Transverse colon (tissue), 4 donors: ENCODE results near the gene CSH1. TPM values are rescaled to one million over a fixed set of nuclear protein-coding genes. Genes with fewer than 3 reads are reported as not detected.
"Not testable (repeated sequence)": the region's sequence is repeated elsewhere in the genome, so short reads cannot be mapped to it uniquely, and the experiment has no call there.

Experiments
- DNase-seq: peaks from one replicate; pipeline ENCODE4 v3.0.0-alpha.2; 2019
- H3K27ac ChIP-seq, 4 donors: fragments of 200-600 bp; sonication (generic); 2 replicates each; pipeline ENCODE4 v1.5.1; 2016 to 2018; ENCODE audit warnings: inconsistent platforms in 4 of 4
- H3K27me3 ChIP-seq: fragments of 200-600 bp; sonication (generic); 2 replicates; pipeline ENCODE4 v1.5.1; 2017; ENCODE audit warnings: inconsistent platforms
- H3K36me3 ChIP-seq, 4 donors: fragments of 200-600 bp; sonication (generic); 2 replicates each; pipeline ENCODE4 v1.5.1; 2017 to 2019; ENCODE audit warnings: inconsistent platforms in 4 of 4
- H3K4me1 ChIP-seq, 4 donors: fragments of 200-600 bp; sonication (generic); 2 replicates each; pipeline ENCODE4 v1.5.1; 2017 to 2020; ENCODE audit warnings: inconsistent platforms in 4 of 4
- H3K4me3 ChIP-seq, 4 donors: fragments of 200-600 bp; sonication (generic); 1 replicate in 1 of 4; 2 replicates in 3 of 4; pipeline versions ENCODE4 v1.5.1 to v1.6.1; 2017 to 2019; ENCODE audit warnings: inconsistent platforms in 4 of 4
- H3K9me3 ChIP-seq, 2 donors: fragments of 200-600 bp; sonication (generic); 2 replicates each; pipeline ENCODE4 v1.5.1; 2017 to 2019; ENCODE audit warnings: inconsistent platforms in 2 of 2
- CTCF ChIP-seq, 5 experiments: fragments of 200-600 bp in 3 of 5; fragments of 450-650 bp in 2 of 5; sonication (generic) in 3 of 5; IDR thresholded peaks; 1 replicate in 2 of 5; 2 replicates in 3 of 5; pipeline ENCODE4 v1.5.1; 2016 to 2017; ENCODE audit warnings: antibody characterized with exemption in 5 of 5, inconsistent platforms in 3 of 5, mild to moderate bottlenecking in 2 of 5, moderate library complexity in 1 of 5
- WGBS, 2 donors: methylation state at CpG; one replicate each; pipeline ENCODE4 v1.1.5; 2018; ENCODE audit warnings: low coverage in 1 of 2; 5-methylcytosine and 5-hydroxymethylcytosine counted together
- in situ Hi-C, 4 donors: fragments of 200-750 bp; cut with MboI; loops; one replicate each; pipeline versions ENCODE4 v1.15.0 to v1.15.1; 2017; ENCODE audit warnings: low sequenced_read_pairs in 3 of 4, low pct_ligation_motif_present in 1 of 4, low pct_unique_long_range_greater_than_20kb in 1 of 4
- intact Hi-C: fragments of 100-400 bp; cut with DNase I; formaldehyde crosslinking; loops from one replicate; pipeline ENCODE4 v1.15.1; 2023; ENCODE audit warnings: low total_unique reads
- total RNA-seq, 4 donors: library from RNA; depleted of rRNA; stranded (reverse); fragments of >200 nt; gene quantifications; one replicate each; pipeline ENCODE4 v1.1.0, GENCODE V29; 2016

The CSH1 gene
- total RNA-seq, 4 donors from 2014 or later, result not detected

GRCh38 chr17:63903787-63904201, 7.4 kb upstream of the CSH1 start:
- peak in 4 of 5 experiments; percentile 26 to 38 (median 34) for TF ChIP-seq CTCF (IDR thresholded peaks at IDR 0.05)
- H3K27ac ChIP-seq, H3K36me3 ChIP-seq, intact Hi-C loops, H3K9me3 ChIP-seq, H3K27me3 ChIP-seq, H3K4me3 ChIP-seq, DNase-seq, H3K4me1 ChIP-seq: not testable (repeated sequence)
- in situ Hi-C loops, result loop anchor here in 3 of 4 donors (25.0 kb wide), 3 partner anchors 109 to 384 kb away; partner anchors contain the start of genes ERN1 (in 1 of the 3) and ICAM2 (in 1 of the 3)
- 14 to 32% methylated on average over 3 to 5 of the region's 5 CpGs for WGBS, 2 donors

GRCh38 chr17:63901971-63902370, 5.6 kb upstream of the CSH1 start:
- DNase-seq, H3K36me3 ChIP-seq, H3K4me1 ChIP-seq, H3K9me3 ChIP-seq, H3K4me3 ChIP-seq, H3K27me3 ChIP-seq, H3K27ac ChIP-seq, intact Hi-C loops: not testable (repeated sequence)
- WGBS, 2 donors, result 80 to 95% methylated on average over 1 to 2 of the region's 2 CpGs
- in situ Hi-C loops, result loop anchor here in 3 of 4 donors (25.0 kb wide), 3 partner anchors 110 to 385 kb away; partner anchors contain the start of genes ERN1 (in 1 of the 3) and ICAM2 (in 1 of the 3)

- WGBS, 2 donors, result 60 to 93% methylated on average over 1 to 6 of the region's 6 CpGs
- H3K9me3 ChIP-seq, H3K27ac ChIP-seq, in situ Hi-C loops, H3K4me1 ChIP-seq, intact Hi-C loops, H3K36me3 ChIP-seq, H3K27me3 ChIP-seq, H3K4me3 ChIP-seq, DNase-seq: not testable (repeated sequence)
Measured at GRCh38 chr17:63898899-63899798, 2.8 kb upstream of the CSH1 start.

GRCh38 chr17:63894821-63895220, 1.6 kb downstream of the CSH1 start:
- H3K9me3 ChIP-seq, H3K4me3 ChIP-seq, in situ Hi-C loops, H3K4me1 ChIP-seq, H3K27ac ChIP-seq, intact Hi-C loops, DNase-seq, H3K27me3 ChIP-seq, H3K36me3 ChIP-seq: not testable (repeated sequence)
- 95% methylated on average over 10 of the region's 10 CpGs; no CpG with 5 or more reads in 1 of the 2 donors for WGBS, 2 donors

GRCh38 chr17:63894021-63894420, 2.4 kb downstream of the CSH1 start:
- 63% methylated on average over 2 of the region's 3 CpGs; no CpG with 5 or more reads in 1 of the 2 donors for WGBS, 2 donors

GRCh38 chr17:63892316-63893037, 3.9 kb downstream of the CSH1 start:
- H3K27ac ChIP-seq, intact Hi-C loops, H3K36me3 ChIP-seq, H3K4me3 ChIP-seq, H3K9me3 ChIP-seq, DNase-seq, H3K4me1 ChIP-seq, in situ Hi-C loops, H3K27me3 ChIP-seq: not testable (repeated sequence)
- 67 to 76% methylated on average over 9 to 11 of the region's 11 CpGs for WGBS, 2 donors

More at GRCh38 chr17:63894021-63894420, 2.4 kb downstream of the CSH1 start:
- H3K4me3 ChIP-seq, in situ Hi-C loops, H3K27me3 ChIP-seq, intact Hi-C loops, H3K9me3 ChIP-seq, H3K36me3 ChIP-seq, H3K4me1 ChIP-seq, DNase-seq, H3K27ac ChIP-seq: not testable (repeated sequence)
